Stimulated activated CD4-positive, alpha-beta T cell treated with anti-CD3 and anti-CD28 coated beads, Interleukin-2, amount 100 ng/mL, for 4 hours (primary cell): Measurements from ENCODE around the gene RNF111.
"Not testable (repeated sequence)": the region's sequence is repeated elsewhere in the genome, so short reads cannot be mapped to it uniquely, and the experiment has no call there.

Experiments
- DNase-seq: peaks from one replicate; pipeline ENCODE4 v3.0.0-alpha.2; 2020; ENCODE audit warnings: low read depth

Gene RNF111

DNA sequence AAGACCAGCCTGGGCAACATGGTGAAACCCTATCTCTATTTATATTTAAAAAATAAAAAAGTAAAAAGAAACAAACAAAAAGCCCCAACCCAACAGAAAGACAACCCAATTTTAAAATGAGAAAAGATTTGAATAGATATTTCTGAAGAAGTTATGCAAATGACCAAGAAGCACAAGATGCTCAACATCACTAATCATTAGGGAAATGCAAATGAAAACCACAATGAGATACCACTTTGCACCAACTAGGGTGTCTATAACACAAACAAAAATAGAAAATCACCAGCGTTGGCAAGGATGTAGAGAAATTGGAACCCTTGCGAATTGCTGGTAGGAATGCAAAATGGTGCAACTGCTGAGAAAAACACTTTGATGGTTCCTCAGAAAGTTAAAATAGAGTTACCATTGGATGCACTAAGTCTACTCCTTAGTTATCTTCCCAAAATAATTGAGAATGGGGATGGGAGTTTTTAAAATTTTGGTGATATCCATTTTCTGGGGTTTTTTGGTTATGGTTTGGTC lies 71.7 kb downstream of the RNF111 start:
- DNase-seq: no peak

DNA sequence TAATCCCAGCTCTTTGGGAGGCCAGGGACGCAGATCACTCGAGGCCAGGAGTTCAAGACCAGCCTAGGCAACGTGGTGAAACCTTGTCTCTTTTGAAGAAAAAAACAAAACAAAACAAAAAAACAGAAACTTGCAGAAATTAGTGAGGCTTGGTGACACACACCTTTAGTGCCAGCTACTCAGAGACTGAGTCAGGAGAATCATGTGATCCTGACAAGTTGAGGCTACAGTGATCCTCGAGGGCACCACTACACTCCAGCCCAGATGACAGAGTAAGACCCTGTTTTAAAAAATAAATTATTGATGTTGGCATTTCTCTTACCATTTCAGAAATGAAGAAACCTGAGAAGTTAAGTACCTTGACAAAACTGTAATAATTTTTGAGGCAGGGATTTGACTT lies 72.9 kb downstream of the RNF111 start:
- DNase-seq: no peak

DNA sequence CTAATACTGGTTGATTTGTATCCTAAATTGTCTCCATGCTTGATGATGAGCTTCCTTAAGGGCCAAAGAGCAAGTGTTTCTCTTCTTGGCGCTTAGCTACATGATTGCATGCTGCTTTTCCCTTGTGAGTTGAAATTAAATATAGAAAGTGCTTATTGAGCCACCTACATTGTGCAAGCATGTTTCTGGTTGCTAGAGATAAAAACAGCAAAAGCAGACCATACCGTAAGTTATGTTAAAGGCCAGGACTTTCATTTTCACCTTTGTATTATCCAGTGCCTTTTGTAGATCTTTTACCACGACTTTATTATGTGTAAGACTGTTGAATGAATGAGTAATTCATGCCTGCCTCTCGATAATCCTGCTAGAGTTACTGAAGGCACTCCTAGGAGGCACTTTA lies 75.6 kb downstream of the RNF111 start:
- DNase-seq: no peak

DNA sequence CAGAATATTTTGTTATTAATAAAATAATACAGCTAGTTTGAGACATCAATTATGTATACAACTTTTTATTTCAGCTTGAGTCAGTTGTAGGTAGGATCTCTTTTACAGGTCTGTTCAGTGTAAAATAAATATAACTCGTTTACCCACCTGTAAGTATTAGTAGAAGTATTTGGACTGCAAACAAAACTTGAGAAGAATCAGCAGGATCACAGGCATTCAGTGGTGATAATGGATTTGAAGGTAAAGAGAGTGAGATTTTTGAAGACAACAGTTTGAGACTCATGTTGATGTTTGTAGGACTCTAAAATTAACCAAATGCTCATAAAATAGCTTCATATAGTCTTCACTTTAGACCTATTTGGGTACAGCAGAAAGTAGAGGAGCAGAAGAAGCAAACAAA lies 82.0 kb downstream of the RNF111 start:
- DNase-seq: no peak

DNA sequence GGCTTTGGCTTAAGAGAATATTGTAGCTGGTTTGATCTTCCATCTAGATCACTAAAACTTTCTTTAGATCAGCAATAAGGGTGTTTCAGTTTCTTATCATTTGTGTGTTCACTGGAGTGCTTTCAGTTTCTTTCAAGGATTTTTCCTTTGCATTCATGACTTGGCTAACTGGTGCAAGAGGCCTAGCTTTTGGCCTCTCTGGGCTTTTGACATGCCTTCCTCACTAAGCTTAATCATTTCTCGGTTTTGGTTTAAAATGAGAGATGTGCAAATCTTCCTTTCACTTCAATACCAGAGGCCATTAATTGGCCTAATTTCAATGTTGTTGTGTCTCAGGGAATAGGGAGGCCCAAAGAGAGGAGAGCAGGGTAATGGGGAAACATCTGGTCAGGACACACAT lies 87.1 kb downstream of the RNF111 start:
- no peak for DNase-seq

DNA sequence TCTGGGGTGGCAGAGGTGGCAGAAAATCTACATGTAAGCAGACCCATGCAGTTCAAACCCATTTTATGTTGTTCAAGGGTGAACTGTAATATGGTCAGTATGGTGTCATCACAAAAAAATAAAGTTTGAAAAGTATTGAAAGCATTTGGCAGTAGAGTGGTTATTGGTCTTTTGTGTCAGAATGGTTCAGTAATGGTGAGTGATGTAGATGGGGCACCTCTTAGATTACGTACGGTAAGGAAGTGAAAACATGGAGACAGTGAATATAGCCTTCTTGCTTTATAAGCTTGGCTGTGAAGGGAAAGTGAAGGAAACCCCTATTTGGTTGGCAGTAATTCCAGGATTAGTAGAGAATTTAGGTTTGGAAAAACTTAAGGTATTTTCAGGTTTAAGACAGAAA lies 100.3 kb downstream of the RNF111 start:
- DNase-seq: no peak

DNA sequence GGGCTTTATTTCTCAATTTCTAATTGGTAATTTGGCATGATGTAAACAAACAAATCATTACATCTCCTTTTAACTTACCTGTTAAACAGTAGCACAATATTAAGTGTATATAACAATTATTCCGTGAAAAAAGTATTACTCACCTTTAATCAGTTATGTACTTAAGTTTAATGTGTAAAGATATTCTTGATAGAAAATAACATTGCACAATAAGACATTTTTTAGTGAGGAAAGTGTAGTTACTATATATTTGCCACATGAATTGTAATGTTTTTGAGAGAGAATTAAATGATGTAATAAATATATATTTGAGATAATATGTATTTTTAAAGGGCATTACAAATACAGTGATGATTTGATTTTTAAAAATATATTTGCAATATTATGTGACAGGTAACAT lies 106.6 kb downstream of the RNF111 start:
- no peak for DNase-seq

DNA sequence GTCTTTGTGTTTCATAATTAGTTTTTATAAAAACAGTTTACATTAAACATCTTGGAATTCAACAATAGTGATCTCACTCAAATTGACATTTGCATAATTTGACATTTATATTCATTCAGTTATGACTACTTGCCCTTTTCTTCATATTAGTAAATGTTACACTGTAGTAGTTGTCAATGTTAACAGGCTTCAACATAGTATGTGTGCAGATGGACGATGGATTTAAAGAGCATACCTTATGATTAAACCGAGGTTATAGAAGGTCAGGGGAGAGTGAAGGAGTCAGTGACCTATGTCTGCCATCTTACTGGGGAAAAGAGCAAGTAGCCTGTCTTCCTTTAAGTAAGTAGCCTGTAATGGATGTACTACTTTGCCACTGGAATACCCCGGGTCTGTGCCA lies 109.0 kb downstream of the RNF111 start:
- no peak for DNase-seq

DNA sequence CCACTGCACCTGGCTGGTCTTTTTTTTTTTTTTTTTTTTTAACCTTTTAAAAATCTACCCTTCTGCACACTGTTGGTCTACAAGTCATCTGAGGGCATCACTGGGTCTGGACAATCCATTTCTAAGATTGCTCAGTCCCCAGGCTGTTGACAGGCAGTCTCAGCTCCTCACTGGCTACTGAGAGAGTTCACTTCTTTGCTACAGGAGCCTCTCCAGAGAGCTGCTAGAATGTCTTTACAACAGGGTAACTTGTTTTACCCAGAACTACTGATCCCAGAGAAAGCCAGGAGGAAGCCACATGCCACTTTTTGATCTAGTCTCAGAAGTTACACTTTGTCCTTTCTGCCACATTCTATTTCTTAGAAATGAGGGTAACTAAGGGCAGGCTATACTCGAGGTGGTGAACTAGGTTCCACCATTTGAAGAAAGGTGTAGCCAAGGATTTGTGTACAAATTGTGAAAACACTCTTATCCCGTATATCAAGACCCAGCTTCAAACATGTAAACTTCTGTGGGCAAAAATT lies 111.8 kb downstream of the RNF111 start:
- DNase-seq: no peak

DNA sequence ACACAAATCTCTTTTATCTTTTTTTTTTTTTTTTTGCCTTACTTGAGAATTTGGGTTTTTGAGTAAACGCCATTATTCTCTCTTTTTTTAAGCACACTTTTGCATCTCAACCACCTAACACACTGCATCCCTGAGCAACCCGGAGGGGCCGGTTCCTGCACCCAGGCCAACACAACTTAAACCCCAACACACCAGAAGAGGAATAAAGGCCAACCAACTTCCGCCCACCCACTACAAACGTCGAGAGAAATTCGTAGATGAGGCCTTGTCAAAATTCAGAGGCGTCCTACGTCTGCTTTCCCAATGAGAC lies 117.1 kb downstream of the RNF111 start:
- DNase-seq: no peak

DNA sequence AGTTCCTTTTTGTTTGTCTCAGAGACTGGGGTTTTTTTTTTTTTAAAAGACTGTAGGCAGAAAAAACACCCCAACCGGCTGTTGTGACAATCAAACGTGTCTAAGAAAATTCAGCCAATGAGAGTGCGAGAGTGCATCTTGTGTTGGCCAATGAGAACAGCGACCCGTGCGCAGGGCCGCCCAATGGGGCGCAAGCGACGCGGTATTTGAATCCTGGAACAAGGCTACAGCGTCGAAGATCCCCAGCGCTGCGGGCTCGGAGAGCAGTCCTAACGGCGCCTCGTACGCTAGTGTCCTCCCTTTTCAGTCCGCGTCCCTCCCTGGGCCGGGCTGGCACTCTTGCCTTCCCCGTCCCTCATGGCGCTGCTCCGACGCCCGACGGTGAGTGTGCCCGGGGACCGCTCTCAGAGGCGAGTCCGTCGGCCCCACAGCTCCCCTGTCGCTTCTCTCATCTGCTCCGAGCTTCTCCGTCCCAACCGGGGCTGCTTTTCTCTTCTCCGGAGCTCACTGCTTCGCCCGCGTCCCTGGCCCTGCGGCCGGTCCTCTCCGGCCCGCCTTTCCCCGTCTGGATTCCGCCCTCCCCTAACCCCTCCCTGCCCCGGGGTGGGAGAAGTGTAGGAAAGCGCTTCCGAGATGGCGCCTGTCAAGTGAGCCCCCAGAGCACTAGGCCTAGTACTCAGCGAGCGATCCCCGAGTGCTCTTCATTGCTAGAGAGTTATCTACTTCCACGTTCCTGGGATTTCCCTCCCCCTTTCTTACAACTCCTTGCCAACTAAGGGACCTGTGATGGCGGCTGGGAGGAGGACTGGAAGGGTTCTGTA lies 117.7 kb downstream of the RNF111 start, which contains the start of gene CCNB2:
Gene CCNB2 (plus strand): TSS at position 235 of the 821 bp plus-strand sequence. CDS start 123 bp downstream, at position 358.
- DNase-seq: peak; percentile 61

DNA sequence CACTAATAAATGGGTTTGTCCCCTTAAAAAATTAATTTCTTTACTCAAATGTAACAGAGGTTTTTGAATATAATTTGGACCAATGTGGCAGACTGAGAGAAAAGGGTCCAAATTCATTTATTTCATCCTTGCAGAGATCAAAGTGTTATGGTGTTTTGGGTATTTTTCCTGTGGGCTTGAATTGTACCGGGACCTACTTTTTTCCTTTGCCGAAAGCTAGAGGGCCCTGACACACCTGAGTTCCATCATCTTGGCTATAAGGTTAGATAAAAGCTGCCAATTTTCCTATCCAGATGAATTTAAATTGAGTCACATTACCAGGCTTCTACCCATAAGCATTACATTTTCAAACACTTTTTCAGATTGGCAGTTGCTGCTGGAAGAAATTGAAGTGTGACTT lies 118.4 kb downstream of the RNF111 start:
- DNase-seq: no peak

DNA sequence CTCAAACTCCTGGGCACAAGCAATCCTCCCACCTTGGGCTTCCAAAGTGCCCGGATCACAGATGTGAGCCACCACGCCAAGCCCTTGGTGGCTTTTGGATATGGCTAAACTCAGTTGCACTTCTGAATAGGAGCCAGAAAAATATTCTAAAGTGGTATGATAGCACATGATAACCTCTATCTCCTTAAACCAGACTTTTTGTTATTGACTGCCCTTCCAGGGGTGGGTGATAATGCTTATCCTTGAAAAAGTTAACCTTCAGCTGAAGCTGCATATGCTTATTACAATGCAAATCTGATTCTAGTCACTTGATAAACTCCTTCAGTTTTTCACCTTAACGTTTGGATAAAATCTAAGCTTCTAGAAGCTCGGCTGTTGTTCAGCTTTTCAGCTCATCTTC lies 123.8 kb downstream of the RNF111 start:
- DNase-seq: no peak

DNA sequence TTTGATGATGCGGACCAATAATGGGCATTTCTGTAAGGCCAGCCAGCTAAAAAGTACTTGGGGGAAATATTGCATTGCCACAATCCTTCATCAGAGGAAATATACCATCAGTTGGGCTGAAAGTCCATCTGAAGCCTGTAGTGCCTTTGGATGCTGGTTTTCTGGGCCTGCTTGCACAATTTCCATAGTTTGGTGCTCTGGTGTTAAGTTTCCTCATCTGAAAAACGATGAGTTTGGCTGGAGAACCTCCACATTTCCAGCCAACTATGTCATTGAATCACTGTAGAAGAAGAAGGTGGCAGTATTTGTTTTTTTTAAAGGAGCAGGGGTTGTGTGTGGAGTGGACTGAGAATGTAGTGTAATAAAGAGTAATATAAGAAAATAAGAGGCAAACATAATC lies 127.6 kb downstream of the RNF111 start:
- DNase-seq: no peak

DNA sequence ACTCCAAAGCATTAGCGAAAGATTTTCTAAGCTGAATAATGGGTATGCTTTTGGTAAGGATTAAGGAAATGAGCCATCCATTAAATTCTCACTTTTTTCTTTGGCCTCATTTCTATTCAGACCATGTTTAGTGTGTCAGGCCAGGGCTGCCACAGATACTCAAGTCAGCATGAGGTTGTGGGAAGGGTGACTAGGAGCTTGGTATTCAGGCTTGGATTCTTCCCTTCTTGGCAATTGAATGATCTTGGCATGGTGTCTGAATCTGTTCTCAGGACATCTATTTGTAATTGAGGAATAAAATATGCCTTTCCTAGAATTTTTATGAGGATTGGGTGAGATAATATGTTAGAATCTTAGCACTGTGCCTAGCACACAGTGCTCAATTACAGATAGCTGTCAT lies 128.7 kb downstream of the RNF111 start:
- no peak for DNase-seq

DNA sequence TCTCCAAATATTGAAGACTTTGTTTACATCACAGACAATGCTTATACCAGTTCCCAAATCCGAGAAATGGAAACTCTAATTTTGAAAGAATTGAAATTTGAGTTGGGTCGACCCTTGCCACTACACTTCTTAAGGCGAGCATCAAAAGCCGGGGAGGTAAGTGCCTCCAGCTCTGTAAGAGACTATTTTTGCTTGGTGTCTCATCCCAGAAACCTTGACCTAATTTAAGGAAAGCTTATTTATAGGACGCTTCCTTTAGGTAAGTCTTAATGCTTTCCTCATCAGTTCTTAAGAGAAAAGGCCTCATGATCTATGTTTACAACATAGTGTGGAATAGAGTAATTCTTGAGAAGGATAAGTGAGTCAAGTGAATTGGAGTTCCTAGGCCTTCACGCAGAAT lies 129.3 kb downstream of the RNF111 start:
- DNase-seq: no peak

DNA sequence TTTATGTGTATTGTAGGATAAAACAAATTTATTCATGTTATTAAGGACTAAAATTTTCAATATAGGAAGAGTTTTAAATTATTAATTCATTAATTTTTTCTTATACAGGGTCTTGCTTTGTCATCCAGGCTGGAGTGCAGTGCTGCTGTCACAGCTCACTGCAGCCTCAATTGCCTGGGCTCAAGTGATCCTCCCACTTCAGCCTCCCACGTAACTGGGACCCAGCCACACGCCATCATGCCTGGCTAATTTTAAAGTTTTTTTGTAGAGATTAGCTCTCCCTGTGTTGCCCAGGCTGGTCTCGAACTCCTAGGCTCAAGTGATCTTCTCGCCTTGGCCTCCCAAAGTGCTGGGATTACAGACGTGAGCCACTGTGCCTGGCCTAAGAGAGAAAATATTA lies 132.2 kb downstream of the RNF111 start:
- no peak for DNase-seq

DNA sequence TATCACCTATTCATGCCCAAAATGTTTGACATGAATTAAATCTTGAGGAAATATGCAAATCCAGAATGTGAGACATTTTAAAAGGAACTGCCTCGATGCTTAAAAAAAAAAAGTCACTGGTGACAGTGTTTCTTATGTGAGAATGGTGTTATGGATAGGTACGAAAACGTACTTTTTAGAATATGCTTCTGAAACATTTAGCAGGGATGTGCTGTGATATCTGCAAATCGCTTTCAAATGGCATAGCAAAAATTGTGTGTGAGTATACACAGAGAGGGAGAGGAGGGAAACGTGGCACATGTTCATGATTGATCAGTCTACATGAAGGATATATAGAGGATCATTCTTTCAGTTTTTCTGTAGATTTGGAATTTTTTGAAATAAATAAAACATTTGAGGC lies 133.5 kb downstream of the RNF111 start:
- DNase-seq: no peak

DNA sequence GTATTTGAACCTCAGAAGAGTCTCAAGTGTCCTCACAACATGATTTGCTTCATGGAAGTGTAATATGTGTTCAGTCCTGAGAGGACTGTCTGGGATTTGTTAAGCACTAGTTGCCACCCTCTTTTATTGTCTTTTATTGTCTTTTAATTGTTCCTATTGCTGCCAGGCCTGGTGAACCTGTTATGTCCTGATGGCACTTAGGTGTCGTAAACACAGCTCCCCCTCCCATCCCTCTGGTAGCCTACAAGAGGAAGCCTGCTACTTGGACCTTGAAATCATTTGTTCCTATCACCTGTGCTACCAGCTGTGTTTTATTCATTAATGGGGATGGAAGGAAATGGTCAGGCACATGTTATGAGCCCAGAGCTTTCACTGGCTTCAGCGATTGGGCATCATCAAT lies 136.8 kb downstream of the RNF111 start:
- no peak for DNase-seq

DNA sequence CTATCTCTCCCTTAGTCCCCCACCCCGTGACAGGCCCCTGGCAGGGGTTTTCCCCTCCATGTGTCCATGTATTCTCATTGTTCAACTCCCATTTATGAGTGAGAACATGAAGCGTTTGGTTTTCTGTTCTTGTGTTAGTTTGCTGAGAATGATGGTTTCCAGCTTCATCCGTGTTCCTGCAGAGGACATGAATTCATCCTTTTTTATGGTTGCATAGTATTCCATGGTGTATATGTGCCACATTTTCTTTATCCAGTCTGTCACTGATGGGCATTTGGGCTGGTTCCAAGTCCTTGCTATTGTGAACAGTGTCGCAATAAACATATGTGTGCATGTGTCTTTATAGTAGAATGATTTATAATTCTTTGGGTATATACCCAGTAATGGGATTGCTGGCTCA lies 138.2 kb downstream of the RNF111 start:
- DNase-seq: not testable (repeated sequence)

DNA sequence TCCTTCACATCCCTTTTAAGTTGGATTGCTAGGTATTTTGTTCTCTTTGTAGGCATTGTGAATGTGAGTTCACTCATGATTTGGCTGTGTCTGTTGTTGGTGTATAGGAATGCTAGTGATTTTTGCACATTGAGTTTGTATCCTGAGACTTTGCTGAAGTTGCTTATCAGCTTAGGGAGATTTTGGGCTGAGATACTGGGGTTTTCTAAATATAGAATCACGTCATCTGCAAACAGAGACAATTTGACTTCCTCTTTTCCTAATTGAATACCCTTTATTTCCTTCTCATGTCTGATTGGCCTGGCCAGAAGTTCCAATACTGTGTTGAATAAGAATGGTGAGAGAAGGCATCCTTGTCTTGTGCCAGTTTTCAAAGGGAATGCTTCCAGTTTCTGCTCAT lies 139.8 kb downstream of the RNF111 start:
- not testable (repeated sequence) for DNase-seq

DNA sequence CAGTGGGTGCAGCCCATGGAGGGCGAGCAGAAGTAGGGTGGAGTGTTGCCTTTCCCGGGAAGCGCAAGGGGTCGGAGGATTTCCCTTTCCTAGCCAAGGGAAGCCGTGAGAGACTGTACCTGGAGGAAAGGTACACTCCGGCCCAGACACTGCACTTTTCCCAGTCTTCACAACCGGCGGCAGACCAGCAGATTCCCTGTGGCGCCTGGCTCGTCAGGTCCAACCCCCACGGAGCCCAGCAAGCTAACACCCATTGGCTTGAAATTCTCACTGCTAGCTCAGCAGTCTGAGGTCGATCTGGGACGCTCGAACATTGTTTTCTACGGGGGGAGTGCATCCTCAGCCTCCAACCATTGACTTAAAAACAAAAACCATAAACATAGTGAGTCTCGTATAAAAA lies 144.0 kb downstream of the RNF111 start:
- DNase-seq: no peak

DNA sequence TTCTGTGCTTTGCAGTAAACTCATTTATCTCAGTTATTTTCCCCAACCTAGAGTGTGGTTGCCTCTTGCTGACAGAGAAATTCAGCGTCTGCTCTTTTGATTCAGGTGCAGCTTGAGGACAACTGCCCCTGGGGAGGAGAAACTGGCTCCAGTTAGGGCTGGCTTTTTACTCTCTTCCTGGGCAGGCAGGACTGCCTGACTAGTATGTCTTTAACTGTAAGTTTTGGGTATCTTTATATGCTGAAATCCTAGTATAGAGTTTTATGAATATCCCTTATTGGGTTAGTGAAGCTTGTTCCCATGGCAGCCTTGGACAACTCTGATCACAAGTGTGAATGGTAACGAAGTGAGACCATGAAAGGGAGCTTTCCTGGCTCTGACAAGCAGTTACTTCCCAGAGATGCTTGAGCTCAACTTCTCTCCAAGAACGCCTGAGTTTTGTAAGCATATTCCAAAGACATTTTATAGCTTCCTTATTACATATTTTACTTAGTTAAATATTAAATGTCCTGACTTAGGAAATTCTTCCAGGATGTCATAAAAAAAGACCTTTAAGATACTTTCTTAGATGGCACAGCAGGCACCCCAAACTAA lies 144.6 kb downstream of the RNF111 start:
- no peak for DNase-seq
